Measurements from ENCODE around the gene IFNL4.

GRCh38 chr19:39223703-39224279, 24.9 kb downstream of the IFNL4 start:
- TF ChIP-seq CTCF (IDR thresholded peaks at IDR 0.05; ENCODE audit: low read length) (no peak), EZH2 (IDR thresholded peaks at IDR 0.05; ENCODE audit: borderline replicate concordance, low read length) (no peak)

All from OCI-LY1 (cell line).